Stimulated activated CD8-positive, alpha-beta memory T cell treated with anti-CD3 and anti-CD28 coated beads, Interleukin-4, amount 100 ng/mL, for 24 hours (primary cell): ENCODE data around the gene HOXC5.
"Not testable (repeated sequence)": the region's sequence is repeated elsewhere in the genome, so short reads cannot be mapped to it uniquely, and the experiment has no call there.

ENCODE experiments used
- DNase-seq: peaks from one replicate; pipeline ENCODE4 v3.0.0-alpha.2; 2020; ENCODE audit warnings: low read depth

HOXC5 gene

GRCh38 chr12:54066408-54066807 is 33.6 kb downstream of the HOXC5 start:
- DNase-seq, result no peak

DNA sequence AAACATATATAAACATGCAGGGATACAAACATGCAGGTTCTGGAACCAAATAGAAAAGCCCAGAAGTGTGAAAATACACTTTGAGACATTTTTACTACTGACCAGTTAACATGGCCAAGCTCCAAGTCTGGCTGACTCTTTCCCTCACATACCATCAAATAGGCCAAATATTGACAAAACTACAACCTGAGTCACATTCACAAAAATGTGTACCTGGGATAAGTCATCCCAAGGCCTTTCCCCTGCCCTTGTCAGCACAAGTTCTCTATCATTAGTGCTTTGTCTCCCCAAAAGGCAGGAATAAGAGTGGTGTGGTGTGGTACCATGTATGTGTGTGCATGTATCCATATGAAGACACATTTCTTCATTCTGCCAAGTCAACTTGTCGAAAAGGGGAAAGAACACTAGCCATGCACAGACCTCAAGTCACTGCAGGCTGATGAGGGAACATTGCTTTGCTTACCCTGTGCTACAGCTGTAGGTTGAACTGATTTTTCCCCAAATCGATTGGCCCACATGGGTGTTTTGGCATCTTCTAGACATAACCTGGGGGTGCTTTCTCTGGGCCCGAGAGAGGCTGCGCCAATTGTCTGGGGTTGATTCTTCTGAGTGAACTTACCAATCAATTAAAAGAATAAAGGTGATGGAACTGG is 35.7 kb downstream of the HOXC5 start:
- DNase-seq, result no peak

GRCh38 chr12:54071942-54072341 is 39.1 kb downstream of the HOXC5 start:
- DNase-seq, result no peak

GRCh38 chr12:54074308-54074707 is 41.5 kb downstream of the HOXC5 start:
- DNase-seq, result no peak

DNA sequence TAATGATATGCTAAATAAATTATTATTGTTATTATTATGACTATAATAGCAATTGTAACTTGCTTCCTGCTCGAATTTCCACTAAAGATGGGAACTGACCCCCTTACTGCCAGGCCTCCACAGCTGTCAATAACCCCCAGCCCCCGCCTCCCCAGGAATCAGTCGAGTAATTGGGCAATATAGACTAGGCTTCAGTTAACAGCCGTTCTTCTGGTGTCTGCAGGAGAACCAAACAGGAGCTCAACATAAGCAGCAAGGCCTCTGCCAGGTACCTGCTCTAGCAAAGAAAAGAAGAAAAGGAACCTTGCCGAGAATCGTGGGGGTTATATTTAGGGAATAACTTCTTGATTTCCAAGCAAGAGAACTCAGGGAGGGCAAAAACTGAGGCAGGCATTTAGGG is 42.6 kb downstream of the HOXC5 start:
- no peak for DNase-seq

- no peak for DNase-seq
Observed at GRCh38 chr12:54075974-54076373, 43.1 kb downstream of the HOXC5 start.

DNA sequence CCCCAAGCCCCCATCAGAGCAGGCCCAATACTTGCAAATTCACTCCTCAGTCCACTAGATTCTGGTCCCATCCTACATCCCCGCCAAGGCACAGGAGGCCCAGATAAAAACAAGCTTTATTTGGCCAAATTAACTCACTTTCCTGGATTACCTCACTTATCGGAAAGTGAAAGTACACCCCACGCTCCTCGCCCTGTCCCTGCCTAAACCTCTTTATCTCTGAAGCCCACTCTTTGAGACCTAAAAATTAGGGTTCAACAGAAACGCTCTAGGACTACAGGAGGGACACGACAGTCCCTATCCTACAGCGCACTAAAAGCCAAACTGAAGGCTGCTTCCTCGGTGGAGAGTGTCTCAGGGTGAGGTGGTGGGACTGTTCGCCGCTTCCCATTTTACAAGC is 45.0 kb downstream of the HOXC5 start:
- not testable (repeated sequence) for DNase-seq

DNA sequence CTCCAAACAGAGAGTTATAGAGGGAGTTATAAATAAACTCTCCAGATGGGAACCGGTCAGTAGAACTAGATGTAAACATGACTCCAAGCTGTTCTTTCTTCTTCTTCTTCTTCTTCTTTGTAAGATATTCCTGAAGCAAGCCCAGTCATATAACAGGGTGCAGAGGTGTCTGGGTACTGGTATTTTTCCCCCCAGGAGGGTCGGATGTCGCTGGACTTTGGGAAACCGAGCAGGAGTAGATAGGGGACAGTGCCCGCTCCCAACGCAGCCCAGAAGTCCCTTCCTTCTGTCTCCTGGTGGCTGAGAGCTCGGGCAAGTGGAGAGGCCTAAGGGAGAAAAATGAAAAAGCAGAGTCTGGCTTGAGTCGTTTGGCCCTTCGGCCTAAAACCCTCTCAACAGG is 46.3 kb downstream of the HOXC5 start:
- not testable (repeated sequence) for DNase-seq

- DNase-seq, result not testable (repeated sequence)
Observed at GRCh38 chr12:54080008-54080924, 47.4 kb downstream of the HOXC5 start.

- DNase-seq, result not testable (repeated sequence)
Observed at GRCh38 chr12:54081053-54081514, 48.2 kb downstream of the HOXC5 start.

DNA sequence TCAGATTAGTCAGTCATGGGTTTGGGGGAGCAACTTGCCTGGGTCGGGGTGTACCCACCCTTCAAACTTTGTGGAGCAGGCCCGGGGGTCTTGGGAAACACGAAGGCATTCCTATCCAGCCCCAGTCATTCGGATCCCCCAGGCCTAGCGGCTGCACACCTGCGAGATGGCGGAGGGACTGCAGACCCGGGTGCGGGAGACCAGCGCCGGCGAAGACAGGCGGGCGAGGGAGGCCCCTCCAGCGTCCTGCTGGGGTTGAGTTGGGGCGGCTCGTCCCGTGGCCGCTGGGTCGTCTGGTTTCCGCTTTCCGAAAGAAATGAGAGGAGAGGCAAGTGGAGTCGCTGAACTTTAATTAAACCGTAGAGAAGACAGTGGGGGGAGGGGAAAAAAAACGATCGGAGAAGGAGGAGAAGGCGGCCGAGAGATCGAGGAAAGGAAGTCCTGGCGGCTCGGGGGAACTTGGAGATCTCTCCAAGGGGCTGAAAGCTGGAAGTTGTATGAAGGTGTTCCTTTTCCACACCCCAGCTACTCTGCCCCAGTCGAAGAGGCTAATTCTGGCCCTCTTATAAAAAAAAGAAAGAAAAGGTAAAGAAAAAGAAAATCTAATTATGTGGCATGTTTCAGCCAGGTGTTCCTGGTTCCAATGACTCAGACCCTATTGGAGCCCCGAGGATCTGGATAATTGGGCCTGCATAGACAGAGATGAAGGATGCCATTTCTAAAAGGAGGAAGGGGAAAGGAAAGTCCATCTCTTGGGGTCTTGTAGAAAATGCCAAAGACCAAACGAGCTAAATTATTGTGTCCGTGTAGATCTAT is 48.9 kb downstream of the HOXC5 start:
- DNase-seq, result not testable (repeated sequence)

DNA sequence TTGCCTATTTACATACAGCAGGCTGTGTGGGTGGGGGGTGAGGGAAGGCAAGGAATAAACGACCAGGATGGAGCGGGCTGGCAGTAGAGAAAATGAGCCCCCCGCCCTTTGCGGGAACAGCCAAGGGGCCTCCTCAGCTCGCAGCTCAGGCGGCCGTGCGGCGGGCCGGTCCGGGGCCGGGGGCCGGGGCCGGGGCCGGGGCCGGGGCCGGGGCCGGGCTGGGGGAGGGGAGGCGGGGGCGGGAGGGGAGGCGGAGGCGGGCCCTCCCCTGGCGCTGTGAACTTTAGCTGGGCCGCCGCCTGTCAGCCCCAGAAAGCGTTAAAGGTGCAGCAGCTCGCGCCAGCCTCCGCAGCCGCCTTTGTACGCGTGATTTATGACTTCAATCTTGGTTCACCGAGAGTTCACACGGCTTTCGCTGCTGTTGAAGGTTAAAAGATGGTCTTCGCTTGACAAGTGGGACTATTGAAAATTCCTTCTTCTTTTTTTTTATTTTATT is 49.6 kb downstream of the HOXC5 start:
- peak; percentile 24 for DNase-seq
